Astrocyte (in vitro differentiated cells and primary cell): Measurements from ENCODE around the gene CARS1. TPM values are rescaled to one million over a fixed set of nuclear protein-coding genes. Genes with fewer than 3 reads are reported as not detected.

Source experiments
- DNase-seq: peaks from one replicate; pipeline ENCODE4 v3.0.0-alpha.2; 2010; ENCODE audit warnings: low read depth
- FAIRE-seq: peaks from 2 replicates; lab custom pipeline; 2011; peaks lifted over from hg19 to GRCh38; lab: Jason Lieb, UNC
- H2AFZ ChIP-seq: 2 replicates; pipeline ENCODE4 v1.6.0; 2012; ENCODE audit warnings: low read depth, low read length, inconsistent platforms
- H3K27ac ChIP-seq: 2 replicates; pipeline ENCODE4 v1.5.1; 2011; ENCODE audit warnings: low read depth, low read length, inconsistent platforms
- H3K27me3 ChIP-seq: 2 replicates; pipeline ENCODE4 v1.6.0; 2011; ENCODE audit warnings: low read length, inconsistent platforms; ENCODE audit not compliant: insufficient read depth
- H3K36me3 ChIP-seq: 2 replicates; pipeline ENCODE4 v1.5.1; 2011; ENCODE audit warnings: low read length, inconsistent platforms; ENCODE audit not compliant: insufficient read depth
- H3K4me1 ChIP-seq: 2 replicates; pipeline ENCODE4 v1.5.1; 2011; ENCODE audit warnings: low read length, inconsistent platforms; ENCODE audit not compliant: insufficient read depth
- H3K4me2 ChIP-seq: 2 replicates; pipeline ENCODE4 v1.6.0; 2012; ENCODE audit warnings: low read length, inconsistent platforms
- H3K4me3 ChIP-seq: 2 replicates; pipeline ENCODE4 v1.5.1; 2011; ENCODE audit warnings: low read depth, mild to moderate bottlenecking, low read length, inconsistent platforms; ENCODE audit not compliant: insufficient read depth
- H3K79me2 ChIP-seq: 2 replicates; pipeline ENCODE4 v1.6.0; 2012; ENCODE audit warnings: mild to moderate bottlenecking, low read length, inconsistent platforms; ENCODE audit not compliant: insufficient read depth
- H3K9ac ChIP-seq: 2 replicates; pipeline ENCODE4 v1.6.0; 2012; ENCODE audit warnings: mild to moderate bottlenecking, low read length, inconsistent platforms
- H3K9me3 ChIP-seq: 2 replicates; pipeline ENCODE4 v1.5.1; 2012; ENCODE audit warnings: low read depth, mild to moderate bottlenecking, low read length, inconsistent platforms; ENCODE audit not compliant: insufficient read depth
- H4K20me1 ChIP-seq: 2 replicates; pipeline ENCODE4 v1.6.0; 2012; ENCODE audit warnings: low read length, inconsistent platforms; ENCODE audit not compliant: insufficient read depth
- H3K27ac Mint-ChIP-seq: one replicate; pipeline ENCODE4 v1.8.0; 2021; ENCODE audit warnings: mild to moderate bottlenecking, mixed read lengths; ENCODE audit not compliant: unreplicated experiment
- H3K27me3 Mint-ChIP-seq: one replicate; pipeline ENCODE4 v1.8.0; 2021; ENCODE audit warnings: low read depth, mixed read lengths; ENCODE audit not compliant: unreplicated experiment
- H3K36me3 Mint-ChIP-seq: one replicate; pipeline ENCODE4 v1.8.0; 2021; ENCODE audit warnings: low read depth, mixed read lengths; ENCODE audit not compliant: unreplicated experiment
- H3K4me1 Mint-ChIP-seq: one replicate; pipeline ENCODE4 v1.8.0; 2021; ENCODE audit warnings: low read depth, mixed read lengths; ENCODE audit not compliant: unreplicated experiment
- H3K4me3 Mint-ChIP-seq: one replicate; pipeline ENCODE4 v1.8.0; 2021; ENCODE audit warnings: mild to moderate bottlenecking, moderate library complexity, mixed read lengths; ENCODE audit not compliant: unreplicated experiment
- H3K9me3 Mint-ChIP-seq: one replicate; pipeline ENCODE4 v1.8.0; 2021; ENCODE audit warnings: mild to moderate bottlenecking, mixed read lengths; ENCODE audit not compliant: unreplicated experiment
- EZH2 ChIP-seq: IDR thresholded peaks from 2 replicates; pipeline ENCODE4 v1.6.1; 2012; ENCODE audit warnings: mild to moderate bottlenecking, low read length, inconsistent platforms; ENCODE audit not compliant: insufficient read depth
- total RNA-seq: library from RNA; stranded (reverse); gene quantifications from 2 replicates; pipeline ENCODE4 v1.2.1, GENCODE V29; 2021
- TF ChIP-seq, protein P1 (sequence below): IDR thresholded peaks from 2 replicates; pipeline ENCODE4 v1.5.1; 2011; ENCODE audit warnings: low read depth, mild to moderate bottlenecking, inconsistent platforms, low read length, moderate library complexity; ENCODE audit not compliant: insufficient read depth

The CARS1 gene
- total RNA-seq, 1 donor from 2014 or later, result 123 TPM

DNA sequence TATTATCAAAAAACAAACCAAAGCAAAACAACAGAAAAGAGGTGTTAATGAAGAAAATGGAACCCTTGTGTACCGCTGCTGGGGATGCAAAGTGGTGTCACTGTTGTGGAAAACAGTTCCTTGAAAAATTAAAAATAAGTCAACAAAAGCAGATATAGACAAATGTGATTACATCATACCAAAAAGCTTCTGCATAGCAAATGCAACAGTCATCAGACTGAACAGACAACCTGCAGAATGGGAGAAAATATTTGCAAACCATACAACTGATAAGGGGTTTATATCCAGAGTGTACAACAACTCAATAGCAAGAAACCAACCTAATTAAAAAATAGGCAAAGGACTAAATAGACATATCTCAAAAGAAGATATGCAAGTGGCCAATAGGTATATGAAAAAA, 22.9 kb upstream of the CARS1 start:
- H3K9ac ChIP-seq, result no peak overlapping the region
- no peaks in the 10 kb centered on the region for H3K79me2 ChIP-seq
- H4K20me1 ChIP-seq, result no peaks in the 10 kb centered on the region
- no peaks in the 10 kb centered on the region for H3K27me3 ChIP-seq
- no peak overlapping the region for H3K27ac ChIP-seq
- TF ChIP-seq, protein P1, sequence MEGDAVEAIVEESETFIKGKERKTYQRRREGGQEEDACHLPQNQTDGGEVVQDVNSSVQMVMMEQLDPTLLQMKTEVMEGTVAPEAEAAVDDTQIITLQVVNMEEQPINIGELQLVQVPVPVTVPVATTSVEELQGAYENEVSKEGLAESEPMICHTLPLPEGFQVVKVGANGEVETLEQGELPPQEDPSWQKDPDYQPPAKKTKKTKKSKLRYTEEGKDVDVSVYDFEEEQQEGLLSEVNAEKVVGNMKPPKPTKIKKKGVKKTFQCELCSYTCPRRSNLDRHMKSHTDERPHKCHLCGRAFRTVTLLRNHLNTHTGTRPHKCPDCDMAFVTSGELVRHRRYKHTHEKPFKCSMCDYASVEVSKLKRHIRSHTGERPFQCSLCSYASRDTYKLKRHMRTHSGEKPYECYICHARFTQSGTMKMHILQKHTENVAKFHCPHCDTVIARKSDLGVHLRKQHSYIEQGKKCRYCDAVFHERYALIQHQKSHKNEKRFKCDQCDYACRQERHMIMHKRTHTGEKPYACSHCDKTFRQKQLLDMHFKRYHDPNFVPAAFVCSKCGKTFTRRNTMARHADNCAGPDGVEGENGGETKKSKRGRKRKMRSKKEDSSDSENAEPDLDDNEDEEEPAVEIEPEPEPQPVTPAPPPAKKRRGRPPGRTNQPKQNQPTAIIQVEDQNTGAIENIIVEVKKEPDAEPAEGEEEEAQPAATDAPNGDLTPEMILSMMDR, result no peak
- no peak for TF ChIP-seq EZH2
- no peak for FAIRE-seq
- Mint-ChIP-seq H3K9me3 (no peaks in the 10 kb centered on the region), H3K27ac (peak overlapping the region; percentile 23), H3K4me3 (no peak overlapping the region), H3K36me3 (no peaks in the 10 kb centered on the region), H3K4me1 (peaks cover 6% of the 10 kb centered on the region), H3K27me3 (peaks cover 18% of the 10 kb centered on the region)
- peak overlapping the region; percentile 15 for H3K4me2 ChIP-seq
- H3K36me3 ChIP-seq, result no peaks in the 10 kb centered on the region
- no peak overlapping the region for H2AFZ ChIP-seq
- H3K4me3 ChIP-seq, result no peak overlapping the region
- no peaks in the 10 kb centered on the region for H3K9me3 ChIP-seq
- no peaks in the 10 kb centered on the region for H3K4me1 ChIP-seq
- DNase-seq, result peak; percentile 36

DNA sequence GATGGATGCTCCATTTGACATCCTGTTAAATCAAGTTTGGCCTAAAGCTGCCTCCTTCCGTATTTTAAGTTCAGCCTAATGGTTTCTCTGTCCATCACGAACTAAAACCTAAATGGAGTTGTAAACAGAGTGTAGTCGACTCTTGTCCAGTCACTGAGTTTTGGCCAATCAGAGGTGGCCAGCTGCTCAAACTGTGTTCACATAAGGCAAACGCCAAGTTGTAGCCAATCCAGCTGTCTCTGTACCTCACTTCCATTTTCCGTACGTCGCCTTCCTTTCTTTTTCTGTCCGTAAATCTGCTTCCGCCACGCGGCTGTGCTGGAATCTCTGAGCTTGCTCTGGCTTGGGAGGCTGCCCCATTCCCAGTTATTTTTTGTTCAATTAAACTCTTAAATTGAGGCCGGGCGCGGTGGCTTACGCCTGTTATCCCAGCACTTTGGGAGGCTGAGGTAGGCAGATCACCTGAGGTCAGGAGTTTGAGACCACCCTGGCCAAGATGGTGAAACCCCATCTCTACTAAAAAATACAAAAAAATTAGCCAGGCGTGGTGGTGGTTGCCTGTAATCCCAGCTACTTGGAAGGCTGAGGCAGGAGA, 20.7 kb upstream of the CARS1 start:
- no peak overlapping the region for H3K9ac ChIP-seq
- no peak overlapping the region for H2AFZ ChIP-seq
- H3K27ac ChIP-seq, result no peak overlapping the region
- no peak overlapping the region for H3K4me2 ChIP-seq
- H3K36me3 Mint-ChIP-seq, result no peaks in the 10 kb centered on the region
- no peak overlapping the region for H3K27ac Mint-ChIP-seq
- H3K4me3 Mint-ChIP-seq, result no peak overlapping the region
- H3K36me3 ChIP-seq, result no peaks in the 10 kb centered on the region
- no peaks in the 10 kb centered on the region for H3K9me3 Mint-ChIP-seq
- H3K79me2 ChIP-seq, result no peaks in the 10 kb centered on the region
- no peaks in the 10 kb centered on the region for H3K9me3 ChIP-seq
- peaks cover 6% of the 10 kb centered on the region for H3K4me1 Mint-ChIP-seq
- no peaks in the 10 kb centered on the region for H4K20me1 ChIP-seq
- H3K27me3 Mint-ChIP-seq, result peaks cover 3% of the 10 kb centered on the region
- no peak for FAIRE-seq
- no peaks in the 10 kb centered on the region for H3K4me1 ChIP-seq
- DNase-seq, result no peak
- no peaks in the 10 kb centered on the region for H3K27me3 ChIP-seq
- H3K4me3 ChIP-seq, result no peak overlapping the region
- TF ChIP-seq, protein P1, result no peak
- TF ChIP-seq EZH2, result no peak

DNA sequence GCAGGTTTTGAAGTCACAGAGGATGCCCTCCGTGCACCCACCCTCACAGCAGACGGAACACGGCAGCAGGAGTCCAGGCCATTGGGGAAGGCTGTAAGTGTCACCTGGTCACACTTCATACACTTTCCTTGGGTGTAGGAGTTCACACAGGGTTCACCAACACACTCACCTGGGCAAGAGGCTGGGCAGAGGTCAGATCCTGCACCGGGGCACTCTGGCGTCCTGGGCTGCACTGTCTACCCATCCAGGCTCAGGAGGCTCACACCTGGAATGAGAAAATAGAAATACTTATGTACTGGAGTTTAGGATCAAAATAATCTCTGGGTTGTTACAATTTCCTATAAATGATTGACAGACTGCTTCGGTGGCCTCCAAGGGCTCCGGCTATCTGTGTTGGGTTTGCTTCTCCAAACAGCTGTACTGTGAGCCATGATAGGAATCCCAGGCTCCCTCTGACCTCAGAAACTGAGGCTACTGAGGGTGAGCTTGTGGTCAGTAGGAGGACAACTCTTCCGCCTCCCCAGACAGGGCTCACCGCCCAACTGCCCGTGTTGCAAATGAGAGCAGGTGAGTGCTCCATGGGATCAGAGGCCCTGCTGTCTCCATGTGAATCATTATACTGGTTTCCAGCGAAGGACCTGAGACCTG, 20.1 kb upstream of the CARS1 start:
- Mint-ChIP-seq H3K4me3 (no peak overlapping the region), H3K27me3 (peaks cover 2% of the 10 kb centered on the region), H3K36me3 (no peaks in the 10 kb centered on the region), H3K9me3 (no peaks in the 10 kb centered on the region), H3K4me1 (peaks cover 6% of the 10 kb centered on the region), H3K27ac (no peak overlapping the region)
- no peak overlapping the region for H3K9ac ChIP-seq
- H3K27me3 ChIP-seq, result no peaks in the 10 kb centered on the region
- no peaks in the 10 kb centered on the region for H3K79me2 ChIP-seq
- H4K20me1 ChIP-seq, result no peaks in the 10 kb centered on the region
- H3K9me3 ChIP-seq, result no peaks in the 10 kb centered on the region
- H2AFZ ChIP-seq, result no peak overlapping the region
- H3K4me3 ChIP-seq, result no peak overlapping the region
- H3K27ac ChIP-seq, result no peak overlapping the region
- DNase-seq (no peak), FAIRE-seq (no peak)
- H3K4me2 ChIP-seq, result no peak overlapping the region
- no peaks in the 10 kb centered on the region for H3K36me3 ChIP-seq
- H3K4me1 ChIP-seq, result no peaks in the 10 kb centered on the region
- TF ChIP-seq EZH2, result no peak
- TF ChIP-seq, protein P1, result no peak
